ENCODE data around the gene SP110.

- TF ChIP-seq EZH2 (IDR thresholded peaks at IDR 0.05; ENCODE audit: borderline replicate concordance, low read depth, low read length, severe bottlenecking), result no peak
- no peak for TF ChIP-seq CTCF (IDR thresholded peaks at IDR 0.05; ENCODE audit: borderline replicate concordance, extremely low read depth, low read length, poor library complexity, severe bottlenecking)
Observed at GRCh38 chr2:230254152-230254881, 34.5 kb upstream of the SP110 start.
